Uterus (tissue), 2 donors: Measurements from ENCODE around the gene NR3C2.

Experiments used
- POLR2A ChIP-seq, 2 donors: fragments of 450-650 bp; IDR thresholded peaks; one replicate each; pipeline ENCODE4 v1.6.1; 2016; ENCODE audit warnings: antibody characterized with exemption in 2 of 2, mild to moderate bottlenecking in 1 of 2, moderate library complexity in 1 of 2
- TF ChIP-seq, protein P1 (sequence below), 4 experiments: fragments of 200-600 bp in 2 of 4; fragments of 450-650 bp in 2 of 4; sonication (generic) in 2 of 4; IDR thresholded peaks; one replicate each; pipeline ENCODE4 v1.5.1; 2016 to 2019; ENCODE audit warnings: antibody characterized with exemption in 4 of 4, mild to moderate bottlenecking in 2 of 4, moderate library complexity in 1 of 4

DNA sequence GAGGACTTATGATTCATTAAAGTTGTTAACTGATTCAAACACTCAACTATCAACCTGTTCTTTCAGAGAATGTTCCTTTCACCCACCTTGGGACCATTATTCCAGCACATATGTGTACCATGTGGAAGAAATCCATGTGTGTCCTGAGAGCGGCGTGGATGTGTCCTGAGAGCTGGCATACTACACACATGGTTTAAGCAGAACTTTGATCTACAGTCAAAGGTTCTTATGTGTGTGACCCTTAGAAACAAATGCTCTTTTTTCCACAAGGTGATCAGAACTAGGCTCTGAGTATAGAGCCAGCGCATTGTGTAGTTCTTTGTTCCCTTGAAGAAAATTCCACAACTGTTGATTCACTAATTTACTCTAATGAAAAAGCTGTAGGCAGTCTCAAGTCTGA is 332.0 kb downstream of the NR3C2 start:
- TF ChIP-seq, protein P1, sequence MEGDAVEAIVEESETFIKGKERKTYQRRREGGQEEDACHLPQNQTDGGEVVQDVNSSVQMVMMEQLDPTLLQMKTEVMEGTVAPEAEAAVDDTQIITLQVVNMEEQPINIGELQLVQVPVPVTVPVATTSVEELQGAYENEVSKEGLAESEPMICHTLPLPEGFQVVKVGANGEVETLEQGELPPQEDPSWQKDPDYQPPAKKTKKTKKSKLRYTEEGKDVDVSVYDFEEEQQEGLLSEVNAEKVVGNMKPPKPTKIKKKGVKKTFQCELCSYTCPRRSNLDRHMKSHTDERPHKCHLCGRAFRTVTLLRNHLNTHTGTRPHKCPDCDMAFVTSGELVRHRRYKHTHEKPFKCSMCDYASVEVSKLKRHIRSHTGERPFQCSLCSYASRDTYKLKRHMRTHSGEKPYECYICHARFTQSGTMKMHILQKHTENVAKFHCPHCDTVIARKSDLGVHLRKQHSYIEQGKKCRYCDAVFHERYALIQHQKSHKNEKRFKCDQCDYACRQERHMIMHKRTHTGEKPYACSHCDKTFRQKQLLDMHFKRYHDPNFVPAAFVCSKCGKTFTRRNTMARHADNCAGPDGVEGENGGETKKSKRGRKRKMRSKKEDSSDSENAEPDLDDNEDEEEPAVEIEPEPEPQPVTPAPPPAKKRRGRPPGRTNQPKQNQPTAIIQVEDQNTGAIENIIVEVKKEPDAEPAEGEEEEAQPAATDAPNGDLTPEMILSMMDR (IDR thresholded peaks at IDR 0.05), result no peak
- no peak for TF ChIP-seq POLR2A (IDR thresholded peaks at IDR 0.05)
